Lung (tissue), 12 donors: ENCODE data around the gene PLA2G4E. TPM values are rescaled to one million over a fixed set of nuclear protein-coding genes. Genes with fewer than 3 reads are reported as not detected.

ENCODE experiments used
- ATAC-seq: fragments of 200-7000 bp; cut with Tn5 transposase; one replicate; pipeline ENCODE4 v1.9.1; 2020; ENCODE audit warnings: moderate number of reproducible peaks; ENCODE audit not compliant: insufficient read depth, low FRiP score
- DNase-seq, 3 donors: peaks; one replicate each; pipeline ENCODE4 v3.0.0-alpha.2; 2013 to 2017
- H3K27ac ChIP-seq, 2 donors: one replicate each; pipeline ENCODE4 v1.5.1; 2013; ENCODE audit warnings: mild to moderate bottlenecking in 2 of 2, moderate library complexity in 2 of 2, control low read depth in 1 of 2, inconsistent platforms in 1 of 2, low read depth in 1 of 2, low read length in 1 of 2
- H3K27me3 ChIP-seq, 3 donors: one replicate each; pipeline ENCODE4 v1.5.1; 2013; ENCODE audit warnings: low read length in 2 of 3; ENCODE audit not compliant: control insufficient read depth in 3 of 3, insufficient read depth in 3 of 3
- H3K36me3 ChIP-seq, 4 donors: one replicate each; pipeline ENCODE4 v1.5.1; 2013; ENCODE audit warnings: low read length in 4 of 4, mild to moderate bottlenecking in 1 of 4, moderate library complexity in 1 of 4; ENCODE audit not compliant: control insufficient read depth in 4 of 4, insufficient read depth in 4 of 4
- H3K4me1 ChIP-seq, 5 donors: one replicate each; pipeline ENCODE4 v1.5.1; 2013; ENCODE audit warnings: low read length in 5 of 5, mild to moderate bottlenecking in 2 of 5, moderate library complexity in 1 of 5; ENCODE audit not compliant: control insufficient read depth in 5 of 5, insufficient read depth in 5 of 5
- H3K4me3 ChIP-seq: one replicate; pipeline ENCODE4 v1.5.1; 2013; ENCODE audit warnings: mild to moderate bottlenecking, control low read depth, moderate library complexity
- H3K9ac ChIP-seq, 2 donors: one replicate each; pipeline ENCODE4 v1.5.1; 2013; ENCODE audit warnings: low read length in 2 of 2, control low read depth in 1 of 2; ENCODE audit not compliant: insufficient read depth in 1 of 2
- H3K9me3 ChIP-seq, 4 donors: one replicate each; pipeline ENCODE4 v1.5.1; 2013; ENCODE audit warnings: low read length in 3 of 4, mild to moderate bottlenecking in 1 of 4, moderate library complexity in 1 of 4; ENCODE audit not compliant: control insufficient read depth in 4 of 4, insufficient read depth in 3 of 4
- CTCF ChIP-seq: IDR thresholded peaks from 2 replicates; pipeline ENCODE4 v1.5.1; 2012; ENCODE audit warnings: mild to moderate bottlenecking; ENCODE audit errors: control extremely low read depth, extremely low read depth
- WGBS, 2 donors: extraction: QIAGEN DNeasy Blood & Tissue Kit; methylation state at CpG; one replicate each; pipeline ENCODE4 v1.1.7; 2013; 5-methylcytosine and 5-hydroxymethylcytosine counted together
- polyA plus RNA-seq, 2 donors: library from polyadenylated mRNA; stranded (reverse); fragments of 200-250 nt; gene quantifications; one replicate each; pipeline ENCODE4 v1.2.1, GENCODE V29; 2013
- total RNA-seq, 2 donors: library from RNA; depleted of rRNA in 1 of 2; stranded (reverse); fragments of >200 nt in 1 of 2; gene quantifications; one replicate each; pipeline ENCODE4 v1.2.1, GENCODE V29; 2014 to 2021
- donor health status: control.
- donor health status: control.
- donor health status: Bipolar disorder and iron deficiency.
- donor health status: healthy.
- donor health status: DM: yes; HTN: yes; CAD: no.

PLA2G4E gene
- total and polyA plus RNA-seq, 4 donors = 0.38 to 1.7 (median 1.7) TPM; not detected in 1

- DNase-seq = peak; percentile 52 to 58 (median 57)
- Histone ChIP-seq H3K4me3 (no peak overlapping the region), H3K4me1 (peaks cover 0 to 16% (median 6%) of the 10 kb centered on the region in 5 donors), H3K27me3 (no peaks in the 10 kb centered on the region), H3K27ac (peak overlapping the region; percentile 71 to 74), H3K36me3 (peaks cover 0 to 26% (median 0%) of the 10 kb centered on the region in 4 donors), H3K9ac (no peak overlapping the region), H3K9me3 (peaks cover 0 to 3% (median 0%) of the 10 kb centered on the region in 4 donors)
- ATAC-seq = peak; percentile 75
- WGBS, 2 donors = 59 to 80% methylated on average over 8 of the region's 8 CpGs
- TF ChIP-seq CTCF = no peak
Observed at GRCh38 chr15:41944313-41944940, 76.4 kb downstream of the PLA2G4E start.

GRCh38 chr15:41943543-41944312, 77.1 kb downstream of the PLA2G4E start:
- no peaks in the 10 kb centered on the region for H3K27me3 ChIP-seq
- peaks cover 0 to 26% (median 0%) of the 10 kb centered on the region in 4 donors for H3K36me3 ChIP-seq
- H3K4me3 ChIP-seq = no peak overlapping the region
- DNase-seq (no peak), ATAC-seq (no peak)
- peak overlapping the region; percentile 71 to 74 for H3K27ac ChIP-seq
- peaks cover 0 to 3% (median 0%) of the 10 kb centered on the region in 4 donors for H3K9me3 ChIP-seq
- 91 to 97% methylated on average over 6 of the region's 6 CpGs for WGBS, 2 donors
- peaks cover 0 to 16% (median 6%) of the 10 kb centered on the region in 5 donors for H3K4me1 ChIP-seq
- no peak overlapping the region for H3K9ac ChIP-seq
- no peak for TF ChIP-seq CTCF

DNA sequence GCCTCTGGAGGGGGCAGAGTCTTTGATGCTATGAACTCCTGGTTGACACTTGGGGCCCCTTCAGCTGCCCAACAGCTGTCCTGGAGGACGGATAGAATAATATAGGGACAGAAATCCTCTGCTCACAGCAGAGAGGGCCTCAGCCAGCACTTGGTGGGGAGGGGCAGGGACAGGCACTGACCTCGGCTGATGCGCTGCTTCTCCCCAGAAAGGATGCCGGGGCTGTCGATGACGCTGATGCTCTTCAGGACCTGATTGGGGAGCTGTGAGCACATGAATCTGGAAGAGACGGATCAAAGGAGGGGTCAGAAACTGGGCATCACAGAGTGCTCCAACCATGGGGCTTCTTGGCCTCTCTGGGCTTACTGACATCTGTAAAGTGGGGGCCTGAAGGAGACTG, 78.0 kb downstream of the PLA2G4E start:
- H3K27me3 ChIP-seq = no peaks in the 10 kb centered on the region
- peaks cover 0 to 16% (median 6%) of the 10 kb centered on the region in 5 donors for H3K4me1 ChIP-seq
- ATAC-seq (no peak), DNase-seq (no peak)
- H3K4me3 ChIP-seq = no peak overlapping the region
- 80 to 82% methylated on average over 7 of the region's 7 CpGs for WGBS, 2 donors
- H3K9me3 ChIP-seq = peaks cover 0 to 3% (median 0%) of the 10 kb centered on the region in 4 donors
- peak overlapping the region; percentile 13 to 28 for H3K27ac ChIP-seq
- no peak overlapping the region for H3K9ac ChIP-seq
- peaks cover 0 to 26% (median 0%) of the 10 kb centered on the region in 4 donors for H3K36me3 ChIP-seq
- TF ChIP-seq CTCF = no peak
